Hematopoietic multipotent progenitor cell treated with erythropoietin and hydrocortisone succinate and interleukin-3 and kit ligand, for 8 days (in vitro differentiated cells): Measurements from ENCODE around the gene SUMO2.
"Not testable (repeated sequence)": the region's sequence is repeated elsewhere in the genome, so short reads cannot be mapped to it uniquely, and the experiment has no call there.

Experiments used
- DNase-seq: peaks from one replicate; pipeline ENCODE4 v3.0.0-alpha.2; 2015

Gene SUMO2

DNA sequence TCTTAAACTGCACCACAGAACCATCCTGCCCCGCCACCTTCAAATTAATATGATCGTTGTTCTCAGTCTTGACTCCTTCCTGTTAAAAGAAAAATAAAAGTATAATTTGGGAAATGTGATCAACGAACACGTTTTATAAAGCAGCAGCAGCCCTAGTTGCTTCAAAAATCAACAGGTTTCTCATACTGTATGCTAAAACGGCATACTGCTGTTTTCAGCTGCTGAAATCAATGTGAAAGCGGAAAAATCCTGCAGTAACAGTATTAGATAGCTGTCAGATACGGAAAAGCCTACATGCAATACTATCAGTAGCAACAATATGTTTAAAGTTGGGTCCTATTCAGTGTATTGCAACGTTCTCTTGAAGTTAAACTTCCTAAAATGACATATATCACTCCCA lies 1.6 kb downstream of the SUMO2 start:
- peak; percentile 21 for DNase-seq

- DNase-seq = no peak
These were observed 4.3 kb downstream of the SUMO2 start for GRCh38 chr17:75178453-75178852.

GRCh38 chr17:75176625-75177024 lies 6.1 kb downstream of the SUMO2 start:
- DNase-seq = no peak

GRCh38 chr17:75174996-75175395 lies 7.8 kb downstream of the SUMO2 start:
- DNase-seq = no peak

DNA sequence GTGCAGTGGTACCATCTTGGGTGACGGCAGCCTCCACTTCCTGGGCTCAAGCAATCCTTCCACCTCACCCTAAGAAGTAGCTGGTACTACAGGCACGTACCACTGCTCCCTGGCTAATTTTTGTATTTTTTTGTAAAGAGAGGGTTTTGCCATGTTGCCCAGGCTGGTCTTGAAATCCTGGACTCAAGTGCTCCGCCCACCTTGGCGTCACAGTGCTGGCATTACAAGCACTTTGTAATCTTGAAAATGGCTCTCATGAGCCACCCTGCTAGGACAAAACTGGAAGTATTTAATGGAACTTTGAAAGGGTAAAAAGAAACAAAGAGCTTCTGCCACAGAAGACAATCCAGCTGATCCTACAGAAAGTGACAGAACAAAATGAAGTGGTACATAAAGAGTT lies 9.2 kb downstream of the SUMO2 start:
- DNase-seq = no peak

GRCh38 chr17:75168998-75169397 lies 13.8 kb downstream of the SUMO2 start:
- DNase-seq = no peak

GRCh38 chr17:75164606-75165005 lies 18.2 kb downstream of the SUMO2 start:
- not testable (repeated sequence) for DNase-seq

GRCh38 chr17:75163074-75163473 lies 19.7 kb downstream of the SUMO2 start:
- no peak for DNase-seq

GRCh38 chr17:75160211-75160610 lies 22.5 kb downstream of the SUMO2 start:
- DNase-seq = no peak

GRCh38 chr17:75159196-75160031 lies 23.3 kb downstream of the SUMO2 start:
- DNase-seq = no peak

GRCh38 chr17:75158480-75158879 lies 24.3 kb downstream of the SUMO2 start:
- not testable (repeated sequence) for DNase-seq

DNA sequence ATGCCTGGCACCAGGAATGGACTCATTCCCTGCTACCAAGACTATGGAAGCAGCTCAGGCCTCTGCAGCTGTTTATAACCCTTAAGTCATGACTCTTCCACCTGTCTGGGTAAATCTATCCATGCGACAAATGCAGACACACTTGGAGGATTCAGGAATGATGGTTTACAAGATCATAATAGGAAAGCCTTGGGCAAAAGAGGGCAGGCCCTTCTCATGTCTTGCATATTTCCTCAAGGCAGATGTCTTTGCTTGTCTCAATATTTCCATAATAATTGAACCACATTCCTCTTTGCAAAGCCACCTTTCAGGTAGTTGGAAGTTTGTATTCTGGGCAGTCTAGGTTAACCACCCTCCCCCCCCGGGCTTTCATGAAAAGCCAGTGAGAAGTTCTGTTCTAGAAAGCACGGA lies 27.6 kb downstream of the SUMO2 start:
- DNase-seq = no peak

DNA sequence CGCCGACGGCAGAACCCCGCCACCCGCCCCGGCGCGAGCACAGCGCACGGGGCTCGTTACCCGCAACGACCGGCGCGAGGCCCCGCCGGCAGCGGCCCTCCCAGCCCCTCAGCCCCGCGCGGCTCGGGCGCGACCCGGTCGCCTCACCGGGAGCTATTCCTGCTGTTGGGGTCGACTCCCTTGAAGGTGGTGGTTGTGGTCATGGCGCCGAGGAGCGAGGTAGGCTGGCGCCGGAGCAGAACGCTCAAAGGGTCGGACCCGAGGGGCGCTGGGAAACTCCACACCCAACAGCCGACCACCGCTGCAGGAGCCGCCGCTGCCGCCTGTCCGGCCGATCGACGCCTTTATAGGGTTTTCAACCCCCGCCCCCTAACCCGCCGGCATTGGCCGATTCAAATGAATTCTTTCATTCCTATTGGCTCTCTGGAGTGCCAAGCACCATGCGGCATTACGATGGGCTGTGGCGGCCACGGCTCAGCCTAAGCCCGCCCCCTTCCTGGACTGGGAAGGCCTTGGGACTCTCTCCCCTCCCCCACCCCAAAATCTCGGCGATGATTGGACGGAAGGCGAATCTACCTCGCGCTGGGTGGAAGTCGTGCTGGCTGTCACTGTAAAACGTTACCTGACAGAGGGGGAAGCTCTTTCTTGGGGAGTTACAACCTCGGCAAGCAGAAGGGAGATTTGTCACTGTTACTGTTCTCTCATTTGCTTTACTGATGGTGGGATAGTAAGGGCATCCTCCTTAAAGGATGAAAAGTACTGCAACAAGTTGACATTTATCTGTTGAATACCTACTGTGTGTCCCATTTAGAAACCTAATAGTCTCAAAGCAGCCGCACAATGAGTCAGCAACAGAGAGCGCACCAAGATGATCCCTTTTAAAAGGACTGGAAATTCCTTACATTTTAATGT lies 28.3 kb downstream of the SUMO2 start, which contains the start of gene JPT1:
TSS of gene JPT1 (minus strand) at position 318 of the 912 bp plus-strand sequence. CDS start at position 203, 115 bp downstream.
- peak; percentile 99 for DNase-seq

DNA sequence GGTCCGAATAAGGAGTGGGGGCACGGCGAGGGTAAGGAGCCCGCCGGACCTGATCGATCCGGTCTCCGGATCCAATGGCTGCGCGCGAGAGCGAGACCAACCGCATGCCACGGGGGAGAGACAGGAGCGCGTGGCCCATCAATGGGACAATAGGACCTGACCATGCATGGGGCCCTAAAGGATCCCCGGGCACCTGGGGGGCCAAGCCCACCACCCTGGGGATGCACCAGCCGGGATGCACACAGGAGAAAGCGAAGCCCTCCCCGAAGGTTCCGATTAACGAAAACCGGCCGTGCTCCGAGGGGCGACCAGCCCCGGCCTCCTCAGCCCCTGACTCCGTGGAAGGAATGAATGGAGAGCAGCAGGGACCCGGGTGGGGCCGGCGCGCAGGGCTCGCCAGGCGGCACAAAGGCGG lies 29.0 kb downstream of the SUMO2 start:
- peak; percentile 29 for DNase-seq

DNA sequence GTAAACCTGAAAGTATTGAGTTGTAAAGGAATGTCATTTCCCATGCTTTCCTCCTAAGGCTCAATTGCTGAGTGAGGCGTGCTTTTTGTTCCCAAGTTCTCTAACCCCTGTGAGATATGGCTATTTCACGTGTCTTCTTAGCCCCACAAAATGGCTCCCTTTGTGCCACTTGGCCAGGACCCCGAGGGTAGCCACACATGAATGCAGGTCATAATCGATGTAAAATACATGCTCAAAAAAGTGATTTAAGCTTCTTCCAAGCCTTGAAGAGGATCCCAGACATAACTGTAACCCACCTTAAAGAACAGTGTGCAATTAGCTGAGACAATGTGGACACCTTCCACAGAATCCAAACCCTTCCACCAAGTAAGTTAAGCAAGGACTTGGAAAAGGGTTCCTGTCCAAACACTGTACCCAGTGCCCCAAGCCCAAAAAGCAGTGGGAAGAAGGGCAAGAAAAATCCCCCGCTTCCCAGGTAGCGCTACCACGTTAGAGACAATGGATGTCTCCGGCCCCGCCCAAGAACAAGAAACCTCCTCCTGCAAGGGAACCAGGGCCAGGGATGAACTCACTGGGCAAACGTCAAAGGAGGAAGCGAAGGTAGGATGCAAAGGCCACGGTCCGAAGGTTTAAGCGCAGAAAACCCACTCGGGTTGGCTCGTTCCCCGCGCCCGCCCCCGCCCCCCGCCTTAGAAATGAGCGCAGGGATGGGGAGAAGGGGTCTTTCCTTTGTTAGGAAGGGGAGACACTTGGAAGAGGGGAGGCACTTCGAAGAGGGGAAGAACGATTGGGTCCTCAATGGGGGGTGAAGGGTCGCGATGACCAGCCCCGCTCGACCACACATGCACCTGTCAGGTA lies 29.6 kb downstream of the SUMO2 start:
- peak; percentile 49 for DNase-seq

DNA sequence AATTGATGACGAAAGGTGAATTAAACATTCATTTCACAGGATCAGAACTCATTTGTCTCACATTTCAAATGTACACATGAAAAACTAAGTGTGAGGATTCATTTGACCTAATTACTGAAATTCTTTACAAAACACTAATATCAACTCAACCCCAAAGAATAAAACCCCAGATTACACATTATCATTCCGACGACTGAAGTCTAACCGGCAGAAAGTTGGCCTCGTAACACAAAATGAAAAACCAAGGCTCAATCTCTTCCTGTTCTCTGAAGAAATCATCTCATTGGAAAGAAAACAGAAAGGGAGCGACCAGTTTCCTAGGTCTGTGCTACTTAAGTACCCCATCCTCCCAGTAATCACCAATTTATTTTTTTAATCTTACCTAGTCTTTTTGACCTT lies 30.2 kb downstream of the SUMO2 start:
- DNase-seq = no peak

DNA sequence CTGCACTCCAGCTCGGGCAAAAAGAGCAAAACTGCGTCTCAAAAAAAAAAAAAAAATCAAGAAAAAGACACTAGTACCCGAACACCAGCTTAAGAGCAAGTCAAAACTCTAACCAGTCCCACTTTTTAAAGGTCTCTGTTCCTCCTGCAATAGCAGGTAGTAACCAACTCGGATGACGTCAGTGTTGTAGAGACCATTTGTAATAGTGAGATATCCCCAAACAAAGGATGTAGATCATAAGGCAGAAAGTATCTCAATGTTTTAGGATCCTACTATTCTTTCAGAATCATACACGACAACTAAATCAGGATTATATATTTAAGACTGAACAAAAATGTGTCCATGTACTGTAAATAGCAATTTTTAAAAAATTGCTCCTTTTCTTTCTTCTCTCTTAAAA lies 30.8 kb downstream of the SUMO2 start:
- peak; percentile 22 for DNase-seq

GRCh38 chr17:75147878-75148546 lies 34.7 kb downstream of the SUMO2 start:
- no peak for DNase-seq

GRCh38 chr17:75146592-75146991 lies 36.2 kb downstream of the SUMO2 start:
- no peak for DNase-seq

GRCh38 chr17:75144816-75145512 lies 37.8 kb downstream of the SUMO2 start:
- DNase-seq = no peak

- no peak for DNase-seq
These were observed 40.4 kb downstream of the SUMO2 start for GRCh38 chr17:75142236-75142971.
